ENCODE results near the gene AURKB.
A peak's percentile ranks its signal among the peaks of the same experiment; 100 is the strongest.

The AURKB gene

GRCh38 chr17:8210761-8211458, 535 bp upstream of the AURKB start:
- Histone ChIP-seq H3K79me2 (ENCODE audit: control insufficient read depth, insufficient read depth, low read length, unreplicated experiment) (peaks cover 28% of the 10 kb centered on the region), H3K4me1 (ENCODE audit: control insufficient read depth, insufficient read depth, low read length, unreplicated experiment) (peaks cover 6% of the 10 kb centered on the region), H3K4me3 (ENCODE audit: low read depth, low read length) (peak overlapping the region; percentile 83), H3K27ac (ENCODE audit: low read depth, low read length) (peak overlapping the region; percentile 84), H3K27me3 (ENCODE audit: insufficient read depth, low read length) (no peaks in the 10 kb centered on the region), H2AFZ (ENCODE audit: low read length, unreplicated experiment) (peak overlapping the region; percentile 78), H3K36me3 (ENCODE audit: insufficient read depth, low read length) (peaks cover 6% of the 10 kb centered on the region; the same call in 1 of the 2 replicates)

DNA sequence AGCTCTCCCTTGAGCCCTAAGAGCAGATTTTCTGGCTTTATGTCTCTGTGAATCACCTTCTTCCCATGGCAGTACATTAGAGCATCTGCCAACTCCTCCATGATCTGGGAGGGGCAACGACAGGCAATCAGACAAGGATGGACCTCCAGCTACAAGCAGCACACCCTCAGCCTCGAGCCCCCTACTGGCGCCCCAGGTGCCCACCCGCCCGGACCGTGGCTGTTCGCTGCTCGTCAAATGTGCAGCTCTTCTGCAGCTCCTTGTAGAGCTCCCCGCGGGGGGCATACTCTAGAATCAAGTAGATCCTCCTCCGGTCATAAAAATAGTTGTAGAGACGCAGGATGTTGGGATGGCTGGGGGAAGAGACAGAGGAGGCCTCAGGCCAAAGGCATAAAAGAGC, 3.8 kb downstream of the AURKB start:
- peaks cover 6% of the 10 kb centered on the region for H3K4me1 ChIP-seq (ENCODE audit: control insufficient read depth, insufficient read depth, low read length, unreplicated experiment)
- peaks cover 28% of the 10 kb centered on the region for H3K79me2 ChIP-seq (ENCODE audit: control insufficient read depth, insufficient read depth, low read length, unreplicated experiment)
- no peaks in the 10 kb centered on the region for H3K27me3 ChIP-seq (ENCODE audit: insufficient read depth, low read length)
- H3K36me3 ChIP-seq (ENCODE audit: insufficient read depth, low read length) = peaks cover 9% of the 10 kb centered on the region; the same call in 1 of the 2 replicates
- H3K27ac ChIP-seq (ENCODE audit: low read depth, low read length) = no peak overlapping the region
- H3K4me3 ChIP-seq (ENCODE audit: low read depth, low read length) = no peak overlapping the region
- no peak overlapping the region for H2AFZ ChIP-seq (ENCODE audit: low read length, unreplicated experiment)

DNA sequence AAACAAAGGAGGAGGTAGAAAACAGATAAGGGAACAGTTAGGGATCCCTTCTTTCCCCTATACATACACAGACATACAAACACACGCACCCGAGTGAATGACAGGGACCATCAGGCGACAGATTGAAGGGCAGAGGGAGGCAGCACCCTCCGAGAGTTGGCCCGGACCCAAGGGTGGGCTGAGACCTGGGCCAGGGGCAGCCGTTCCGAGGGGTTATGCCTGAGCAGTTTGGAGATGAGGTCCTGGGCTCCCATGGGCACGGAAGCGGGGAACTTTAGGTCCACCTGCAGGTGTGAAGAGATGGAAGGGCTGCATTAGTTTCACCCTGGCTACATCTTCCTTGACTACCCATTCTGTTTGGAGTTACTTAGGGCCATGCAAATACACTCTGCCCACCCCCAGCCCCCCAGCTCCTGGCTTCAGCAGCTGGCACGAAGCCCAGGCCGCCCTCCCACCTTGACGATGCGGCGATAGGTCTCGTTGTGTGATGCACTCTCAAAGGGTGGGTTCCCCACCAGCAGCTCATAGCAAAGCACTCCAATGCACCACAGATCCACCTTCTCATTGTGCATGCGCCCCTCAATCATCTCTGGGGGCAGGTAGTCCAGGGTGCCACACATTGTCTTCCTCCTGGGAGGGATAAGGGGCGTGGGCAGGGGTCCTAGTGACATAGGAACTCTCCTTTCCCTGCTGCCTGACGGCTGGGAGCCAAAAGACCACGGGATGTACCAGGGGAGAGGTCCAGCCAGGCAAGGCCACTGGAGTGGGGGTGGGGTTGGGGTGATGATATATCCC, 5.4 kb downstream of the AURKB start:
- Histone ChIP-seq H2AFZ (ENCODE audit: low read length, unreplicated experiment) (no peak overlapping the region), H3K4me1 (ENCODE audit: control insufficient read depth, insufficient read depth, low read length, unreplicated experiment) (no peaks in the 10 kb centered on the region), H3K36me3 (ENCODE audit: insufficient read depth, low read length) (peaks cover 9% of the 10 kb centered on the region; the same call in 1 of the 2 replicates), H3K4me3 (ENCODE audit: low read depth, low read length) (no peak overlapping the region), H3K27ac (ENCODE audit: low read depth, low read length) (no peak overlapping the region), H3K27me3 (ENCODE audit: insufficient read depth, low read length) (no peaks in the 10 kb centered on the region), H3K79me2 (ENCODE audit: control insufficient read depth, insufficient read depth, low read length, unreplicated experiment) (peaks cover 24% of the 10 kb centered on the region)

GRCh38 chr17:8192070-8192815, 18.1 kb downstream of the AURKB start:
- H3K4me1 ChIP-seq (ENCODE audit: control insufficient read depth, insufficient read depth, low read length, unreplicated experiment) = peaks cover 27% of the 10 kb centered on the region
- no peak overlapping the region for H3K4me3 ChIP-seq (ENCODE audit: low read depth, low read length)
- H3K27me3 ChIP-seq (ENCODE audit: insufficient read depth, low read length) = no peaks in the 10 kb centered on the region
- H2AFZ ChIP-seq (ENCODE audit: low read length, unreplicated experiment) = no peak overlapping the region
- no peak overlapping the region for H3K27ac ChIP-seq (ENCODE audit: low read depth, low read length)
- no peaks in the 10 kb centered on the region for H3K36me3 ChIP-seq (ENCODE audit: insufficient read depth, low read length)
- H3K79me2 ChIP-seq (ENCODE audit: control insufficient read depth, insufficient read depth, low read length, unreplicated experiment) = peaks cover 9% of the 10 kb centered on the region

DNA sequence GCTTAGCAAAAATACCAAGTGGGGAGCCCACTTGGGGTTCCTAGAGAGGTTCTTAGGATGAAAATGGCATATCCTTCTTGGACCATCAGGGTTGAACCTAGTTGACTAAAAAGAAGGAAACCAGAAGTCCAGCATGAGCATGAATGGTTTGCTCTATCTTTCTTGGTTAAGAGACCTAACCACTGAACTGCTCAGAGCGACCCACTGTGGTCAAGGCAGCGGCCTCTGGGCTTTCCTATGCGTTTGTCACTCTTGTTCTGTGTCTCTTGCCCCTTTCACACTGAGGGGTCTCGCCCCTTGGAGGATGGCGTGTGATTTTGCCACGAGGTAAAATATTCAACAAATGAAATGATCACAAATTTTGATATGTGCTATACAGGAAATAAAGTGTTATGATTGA, 19.9 kb downstream of the AURKB start:
- Histone ChIP-seq H3K27me3 (ENCODE audit: insufficient read depth, low read length) (no peaks in the 10 kb centered on the region), H3K4me3 (ENCODE audit: low read depth, low read length) (peak overlapping the region; percentile 78), H3K36me3 (ENCODE audit: insufficient read depth, low read length) (no peaks in the 10 kb centered on the region), H3K79me2 (ENCODE audit: control insufficient read depth, insufficient read depth, low read length, unreplicated experiment) (peaks cover 9% of the 10 kb centered on the region), H2AFZ (ENCODE audit: low read length, unreplicated experiment) (peak overlapping the region; percentile 51), H3K4me1 (ENCODE audit: control insufficient read depth, insufficient read depth, low read length, unreplicated experiment) (peaks cover 20% of the 10 kb centered on the region), H3K27ac (ENCODE audit: low read depth, low read length) (peak overlapping the region; percentile 20)

GRCh38 chr17:8189711-8190477, 20.5 kb downstream of the AURKB start, which contains the start of gene BORCS6:
BORCS6 (minus strand) TSS chr17:8190180; CDS start chr17:8190140, 40 bp downstream.
- Histone ChIP-seq H3K4me1 (ENCODE audit: control insufficient read depth, insufficient read depth, low read length, unreplicated experiment) (peaks cover 20% of the 10 kb centered on the region), H3K4me3 (ENCODE audit: low read depth, low read length) (peak within 1 kb of the TSS; percentile 78), H3K27me3 (ENCODE audit: insufficient read depth, low read length) (no peaks in the 10 kb centered on the region), H3K79me2 (ENCODE audit: control insufficient read depth, insufficient read depth, low read length, unreplicated experiment) (peaks cover 9% of the 10 kb centered on the region), H2AFZ (ENCODE audit: low read length, unreplicated experiment) (peak within 1 kb of the TSS; percentile 57), H3K36me3 (ENCODE audit: insufficient read depth, low read length) (no peaks in the 10 kb centered on the region), H3K27ac (ENCODE audit: low read depth, low read length) (peak within 1 kb of the TSS; percentile 64)

DNA sequence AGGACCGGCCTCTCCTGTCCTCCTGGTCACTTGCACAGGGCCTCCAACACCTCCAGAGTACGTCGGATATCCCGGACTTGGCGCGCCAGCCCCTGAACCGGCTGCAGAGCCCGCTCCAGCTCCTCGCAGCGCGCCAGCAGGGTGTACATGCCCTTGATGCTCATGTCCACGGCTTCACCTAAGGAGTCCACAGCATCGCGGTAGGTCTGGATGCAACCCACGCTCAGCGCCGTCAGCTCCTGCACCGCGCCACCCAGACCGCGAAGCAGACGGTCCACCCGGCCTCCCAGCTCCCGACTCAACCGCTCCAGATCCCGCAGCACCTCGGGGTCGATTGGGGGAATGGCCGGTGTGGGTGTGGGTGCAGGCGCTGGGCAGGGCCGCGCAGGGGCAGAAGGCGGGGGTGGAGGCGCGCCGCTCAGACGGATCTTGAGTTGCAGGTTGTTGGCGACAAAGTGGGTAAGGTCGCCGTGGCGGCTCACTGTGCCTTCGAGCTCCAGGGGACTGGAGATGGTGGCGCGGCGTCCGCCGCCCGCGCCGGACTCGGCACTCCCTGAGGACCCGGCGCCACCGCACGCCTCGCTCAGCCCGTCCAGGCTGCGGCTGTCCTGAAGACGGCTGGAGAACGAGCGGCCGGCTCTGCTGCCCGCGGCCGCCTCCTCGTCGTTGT, 21.2 kb downstream of the AURKB start:
- H3K36me3 ChIP-seq (ENCODE audit: insufficient read depth, low read length) = no peaks in the 10 kb centered on the region
- H3K79me2 ChIP-seq (ENCODE audit: control insufficient read depth, insufficient read depth, low read length, unreplicated experiment) = peaks cover 9% of the 10 kb centered on the region
- H3K4me1 ChIP-seq (ENCODE audit: control insufficient read depth, insufficient read depth, low read length, unreplicated experiment) = peaks cover 20% of the 10 kb centered on the region
- H3K27ac ChIP-seq (ENCODE audit: low read depth, low read length) = peak overlapping the region; percentile 64; the same call in 1 of the 2 replicates
- peak overlapping the region; percentile 78 for H3K4me3 ChIP-seq (ENCODE audit: low read depth, low read length)
- peak overlapping the region; percentile 57 for H2AFZ ChIP-seq (ENCODE audit: low read length, unreplicated experiment)
- H3K27me3 ChIP-seq (ENCODE audit: insufficient read depth, low read length) = no peaks in the 10 kb centered on the region

DNA sequence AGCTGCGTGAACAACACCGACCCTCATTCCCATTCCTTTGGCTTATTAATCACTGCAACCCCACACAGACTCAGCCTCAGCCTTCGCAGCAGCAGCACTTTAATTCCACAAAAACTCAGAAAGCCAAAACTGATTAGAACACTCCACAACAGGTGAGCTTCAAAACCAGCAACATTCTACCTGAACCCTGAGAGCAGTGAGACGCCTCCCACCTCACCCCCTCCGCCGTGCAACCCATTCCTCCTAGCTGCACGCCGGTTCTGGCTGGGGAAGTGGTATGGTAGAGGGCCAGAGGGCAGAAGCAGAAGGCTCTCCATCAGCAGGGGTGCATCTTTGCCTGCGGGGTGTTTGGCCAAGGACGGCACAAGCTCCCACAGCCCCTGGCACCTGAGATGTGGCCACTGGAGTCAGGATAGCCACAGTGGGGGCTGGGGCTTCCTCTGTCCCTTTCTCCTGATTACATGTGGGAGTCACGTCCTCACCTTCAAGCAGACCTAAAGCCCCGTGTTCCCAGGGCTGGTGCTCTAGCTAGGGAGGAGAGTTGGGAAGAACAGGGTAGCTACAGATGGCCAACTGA, 22.0 kb downstream of the AURKB start:
- Histone ChIP-seq H3K27me3 (ENCODE audit: insufficient read depth, low read length) (no peaks in the 10 kb centered on the region), H3K79me2 (ENCODE audit: control insufficient read depth, insufficient read depth, low read length, unreplicated experiment) (peaks cover 9% of the 10 kb centered on the region), H3K4me1 (ENCODE audit: control insufficient read depth, insufficient read depth, low read length, unreplicated experiment) (peaks cover 20% of the 10 kb centered on the region), H3K27ac (ENCODE audit: low read depth, low read length) (peak overlapping the region; percentile 63), H3K4me3 (ENCODE audit: low read depth, low read length) (peak overlapping the region; percentile 78), H2AFZ (ENCODE audit: low read length, unreplicated experiment) (no peak overlapping the region), H3K36me3 (ENCODE audit: insufficient read depth, low read length) (no peaks in the 10 kb centered on the region)

DNA sequence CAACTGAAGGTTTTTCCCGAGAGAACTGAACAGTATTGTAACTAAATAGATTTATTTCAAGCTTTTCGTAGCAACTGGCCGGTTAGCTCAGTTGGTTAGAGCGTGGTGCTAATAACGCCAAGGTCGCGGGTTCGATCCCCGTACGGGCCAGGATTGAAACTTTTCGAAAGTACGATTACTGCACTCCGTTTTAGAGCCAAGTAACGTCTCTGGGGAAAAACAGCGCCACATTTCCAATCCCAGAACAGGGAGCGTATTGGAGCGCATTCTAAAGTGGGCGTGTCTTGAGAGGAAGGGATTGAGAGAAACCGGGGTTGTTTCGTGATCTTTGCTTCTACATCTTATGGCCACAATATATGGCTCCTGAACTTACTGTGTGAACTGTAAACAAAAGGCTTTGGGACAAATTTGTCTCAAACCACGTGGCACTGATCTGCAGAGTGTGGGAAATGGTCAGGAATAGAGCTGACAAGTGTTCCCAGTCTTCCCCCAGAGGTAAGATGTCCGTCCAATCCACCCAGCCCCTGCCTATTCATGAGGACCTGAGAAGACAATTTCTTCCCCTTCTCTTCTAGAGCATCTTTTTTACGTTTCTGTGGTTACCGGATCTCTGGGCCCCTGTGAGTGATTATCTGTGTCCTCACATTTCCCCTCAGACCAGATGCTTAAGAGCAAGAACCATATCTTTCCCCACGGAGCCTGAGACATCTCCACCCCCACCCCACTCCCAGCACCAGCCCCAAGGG, 22.7 kb downstream of the AURKB start:
- H3K27ac ChIP-seq (ENCODE audit: low read depth, low read length) = peak overlapping the region; percentile 83
- H3K27me3 ChIP-seq (ENCODE audit: insufficient read depth, low read length) = no peaks in the 10 kb centered on the region
- H3K4me3 ChIP-seq (ENCODE audit: low read depth, low read length) = peak overlapping the region; percentile 90
- no peak overlapping the region for H2AFZ ChIP-seq (ENCODE audit: low read length, unreplicated experiment)
- H3K36me3 ChIP-seq (ENCODE audit: insufficient read depth, low read length) = no peaks in the 10 kb centered on the region
- H3K79me2 ChIP-seq (ENCODE audit: control insufficient read depth, insufficient read depth, low read length, unreplicated experiment) = peaks cover 9% of the 10 kb centered on the region
- H3K4me1 ChIP-seq (ENCODE audit: control insufficient read depth, insufficient read depth, low read length, unreplicated experiment) = peaks cover 20% of the 10 kb centered on the region

Data from ACC112 (cell line).